Medulla oblongata (tissue), 1 donor: ENCODE results near the gene BTBD6.

ENCODE experiments used
- DNase-seq: peaks from one replicate; pipeline ENCODE4 v3.0.0-alpha.2; 2015; ENCODE audit errors: extremely low spot score

BTBD6 gene

GRCh38 chr14:105229099-105229655 is 19.2 kb upstream of the BTBD6 start:
- no peak for DNase-seq

- no peak for DNase-seq
These were observed 7.3 kb upstream of the BTBD6 start for GRCh38 chr14:105240811-105241576.

- no peak for DNase-seq
These were observed 6.7 kb upstream of the BTBD6 start for GRCh38 chr14:105241641-105242040.

- no peak for DNase-seq
These were observed 4.0 kb upstream of the BTBD6 start for GRCh38 chr14:105244334-105244733.

GRCh38 chr14:105247026-105247425 is 1.3 kb upstream of the BTBD6 start:
- no peak for DNase-seq

GRCh38 chr14:105247715-105248367 is 492 bp upstream of the BTBD6 start:
- DNase-seq = no peak

- no peak for DNase-seq
These were observed 1.1 kb downstream of the BTBD6 start for GRCh38 chr14:105249182-105250007.

GRCh38 chr14:105250008-105250366 is 1.7 kb downstream of the BTBD6 start:
- DNase-seq = no peak

- DNase-seq = no peak
These were observed 2.7 kb downstream of the BTBD6 start for GRCh38 chr14:105250986-105251385.

GRCh38 chr14:105251920-105252319 is 3.6 kb downstream of the BTBD6 start:
- DNase-seq = no peak

GRCh38 chr14:105252552-105253328 is 4.4 kb downstream of the BTBD6 start:
- DNase-seq = no peak

- DNase-seq = no peak
These were observed 5.0 kb downstream of the BTBD6 start for GRCh38 chr14:105253329-105253682.

- no peak for DNase-seq
These were observed 6.7 kb downstream of the BTBD6 start for GRCh38 chr14:105255021-105255507.

- no peak for DNase-seq
These were observed 8.1 kb downstream of the BTBD6 start for GRCh38 chr14:105256292-105256960.

- DNase-seq = no peak
These were observed 9.1 kb downstream of the BTBD6 start for GRCh38 chr14:105257464-105257863.

GRCh38 chr14:105258846-105259245 is 10.5 kb downstream of the BTBD6 start:
- no peak for DNase-seq

- DNase-seq = no peak
These were observed 12.6 kb downstream of the BTBD6 start for GRCh38 chr14:105260959-105261358.

GRCh38 chr14:105261781-105262180 is 13.4 kb downstream of the BTBD6 start:
- no peak for DNase-seq

- DNase-seq = no peak
These were observed 19.7 kb downstream of the BTBD6 start for GRCh38 chr14:105267820-105268548.

- DNase-seq = no peak
These were observed 20.5 kb downstream of the BTBD6 start for GRCh38 chr14:105268736-105269354.
